Measurements from ENCODE around the gene CNTROB.

The CNTROB gene

DNA sequence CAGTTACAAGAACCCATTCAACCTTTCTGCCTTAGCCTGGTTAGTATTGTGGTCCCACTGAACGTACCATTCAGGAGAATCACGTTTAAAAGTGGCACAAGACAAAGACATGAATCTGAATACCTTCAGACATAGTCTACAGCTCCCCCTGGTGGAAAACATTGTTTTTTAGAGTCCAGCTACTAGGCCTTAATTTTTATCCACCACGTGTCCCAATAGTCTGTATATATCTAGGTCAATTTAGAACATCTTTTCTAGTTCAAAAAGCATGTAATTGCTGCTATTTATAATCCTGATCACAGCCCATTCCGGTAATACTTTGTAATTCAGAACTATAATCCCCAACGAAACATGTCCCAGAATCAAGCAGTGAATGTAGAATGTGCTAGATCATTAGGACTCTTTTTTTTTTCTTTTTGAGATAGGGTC, 56.8 kb downstream of the CNTROB start (continued):
- TF ChIP-seq, protein P1, sequence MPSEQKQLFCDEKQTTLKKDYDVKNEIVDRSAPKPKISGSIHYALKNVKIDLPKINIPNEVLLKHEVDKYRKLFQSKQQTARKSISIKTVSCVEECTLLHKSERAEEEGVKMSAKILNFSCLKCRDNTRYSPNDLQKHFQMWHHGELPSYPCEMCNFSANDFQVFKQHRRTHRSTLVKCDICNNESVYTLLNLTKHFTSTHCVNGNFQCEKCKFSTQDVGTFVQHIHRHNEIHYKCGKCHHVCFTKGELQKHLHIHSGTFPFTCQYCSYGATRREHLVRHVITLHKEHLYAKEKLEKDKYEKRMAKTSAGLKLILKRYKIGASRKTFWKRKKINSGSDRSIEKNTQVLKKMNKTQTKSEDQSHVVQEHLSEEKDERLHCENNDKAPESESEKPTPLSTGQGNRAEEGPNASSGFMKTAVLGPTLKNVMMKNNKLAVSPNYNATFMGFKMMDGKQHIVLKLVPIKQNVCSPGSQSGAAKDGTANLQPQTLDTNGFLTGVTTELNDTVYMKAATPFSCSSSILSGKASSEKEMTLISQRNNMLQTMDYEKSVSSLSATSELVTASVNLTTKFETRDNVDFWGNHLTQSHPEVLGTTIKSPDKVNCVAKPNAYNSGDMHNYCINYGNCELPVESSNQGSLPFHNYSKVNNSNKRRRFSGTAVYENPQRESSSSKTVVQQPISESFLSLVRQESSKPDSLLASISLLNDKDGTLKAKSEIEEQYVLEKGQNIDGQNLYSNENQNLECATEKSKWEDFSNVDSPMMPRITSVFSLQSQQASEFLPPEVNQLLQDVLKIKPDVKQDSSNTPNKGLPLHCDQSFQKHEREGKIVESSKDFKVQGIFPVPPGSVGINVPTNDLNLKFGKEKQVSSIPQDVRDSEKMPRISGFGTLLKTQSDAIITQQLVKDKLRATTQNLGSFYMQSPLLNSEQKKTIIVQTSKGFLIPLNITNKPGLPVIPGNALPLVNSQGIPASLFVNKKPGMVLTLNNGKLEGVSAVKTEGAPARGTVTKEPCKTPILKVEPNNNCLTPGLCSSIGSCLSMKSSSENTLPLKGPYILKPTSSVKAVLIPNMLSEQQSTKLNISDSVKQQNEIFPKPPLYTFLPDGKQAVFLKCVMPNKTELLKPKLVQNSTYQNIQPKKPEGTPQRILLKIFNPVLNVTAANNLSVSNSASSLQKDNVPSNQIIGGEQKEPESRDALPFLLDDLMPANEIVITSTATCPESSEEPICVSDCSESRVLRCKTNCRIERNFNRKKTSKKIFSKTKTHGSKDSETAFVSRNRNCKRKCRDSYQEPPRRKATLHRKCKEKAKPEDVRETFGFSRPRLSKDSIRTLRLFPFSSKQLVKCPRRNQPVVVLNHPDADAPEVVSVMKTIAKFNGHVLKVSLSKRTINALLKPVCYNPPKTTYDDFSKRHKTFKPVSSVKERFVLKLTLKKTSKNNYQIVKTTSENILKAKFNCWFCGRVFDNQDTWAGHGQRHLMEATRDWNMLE (tag by site-specific recombination; conservative IDR thresholded peaks at IDR 0.05; ENCODE audit: low read depth): no peak
- TF ChIP-seq ZFP69B (tag by site-specific recombination; IDR thresholded peaks at IDR 0.05) (peak; percentile 49; the same call in 1 of the 2 replicates), ZNF529 (tag by site-specific recombination; IDR thresholded peaks at IDR 0.05; ENCODE audit: insufficient replicate concordance) (no peak), FEZF1 (tag by site-specific recombination; IDR thresholded peaks at IDR 0.05) (no peak), ZNF558 (tag by site-specific recombination; IDR thresholded peaks at IDR 0.05) (peak; percentile 29; the same call in 1 of the 2 replicates), ZNF624 (tag by site-specific recombination; IDR thresholded peaks at IDR 0.05) (no peak), ZBTB21 (tag by site-specific recombination; IDR thresholded peaks at IDR 0.05) (no peak), ZSCAN16 (tag by site-specific recombination; IDR thresholded peaks at IDR 0.05) (no peak), ZBTB48 (tag by site-specific recombination; IDR thresholded peaks at IDR 0.05) (no peak), ZNF571 (tag by site-specific recombination; IDR thresholded peaks at IDR 0.05) (no peak), ZFP3 (tag by site-specific recombination; IDR thresholded peaks at IDR 0.05; ENCODE audit: low read depth) (0 out of 2 replicates have a peak, but pooled peaks have one; percentile 23), ZNF138 (tag by site-specific recombination; IDR thresholded peaks at IDR 0.05; ENCODE audit: borderline replicate concordance) (no peak), MEIS1 (CRISPR knock-in tag; IDR thresholded peaks at IDR 0.05; ENCODE audit: borderline replicate concordance) (no peak), ZNF2 (tag by site-specific recombination; IDR thresholded peaks at IDR 0.05) (peak; percentile 85; the same call in 1 of the 2 replicates)
- TF ChIP-seq, protein P2, sequence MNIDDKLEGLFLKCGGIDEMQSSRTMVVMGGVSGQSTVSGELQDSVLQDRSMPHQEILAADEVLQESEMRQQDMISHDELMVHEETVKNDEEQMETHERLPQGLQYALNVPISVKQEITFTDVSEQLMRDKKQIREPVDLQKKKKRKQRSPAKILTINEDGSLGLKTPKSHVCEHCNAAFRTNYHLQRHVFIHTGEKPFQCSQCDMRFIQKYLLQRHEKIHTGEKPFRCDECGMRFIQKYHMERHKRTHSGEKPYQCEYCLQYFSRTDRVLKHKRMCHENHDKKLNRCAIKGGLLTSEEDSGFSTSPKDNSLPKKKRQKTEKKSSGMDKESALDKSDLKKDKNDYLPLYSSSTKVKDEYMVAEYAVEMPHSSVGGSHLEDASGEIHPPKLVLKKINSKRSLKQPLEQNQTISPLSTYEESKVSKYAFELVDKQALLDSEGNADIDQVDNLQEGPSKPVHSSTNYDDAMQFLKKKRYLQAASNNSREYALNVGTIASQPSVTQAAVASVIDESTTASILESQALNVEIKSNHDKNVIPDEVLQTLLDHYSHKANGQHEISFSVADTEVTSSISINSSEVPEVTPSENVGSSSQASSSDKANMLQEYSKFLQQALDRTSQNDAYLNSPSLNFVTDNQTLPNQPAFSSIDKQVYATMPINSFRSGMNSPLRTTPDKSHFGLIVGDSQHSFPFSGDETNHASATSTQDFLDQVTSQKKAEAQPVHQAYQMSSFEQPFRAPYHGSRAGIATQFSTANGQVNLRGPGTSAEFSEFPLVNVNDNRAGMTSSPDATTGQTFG (tag by site-specific recombination; IDR thresholded peaks at IDR 0.05; ENCODE audit: borderline replicate concordance): no peak
- TF ChIP-seq, protein P3, sequence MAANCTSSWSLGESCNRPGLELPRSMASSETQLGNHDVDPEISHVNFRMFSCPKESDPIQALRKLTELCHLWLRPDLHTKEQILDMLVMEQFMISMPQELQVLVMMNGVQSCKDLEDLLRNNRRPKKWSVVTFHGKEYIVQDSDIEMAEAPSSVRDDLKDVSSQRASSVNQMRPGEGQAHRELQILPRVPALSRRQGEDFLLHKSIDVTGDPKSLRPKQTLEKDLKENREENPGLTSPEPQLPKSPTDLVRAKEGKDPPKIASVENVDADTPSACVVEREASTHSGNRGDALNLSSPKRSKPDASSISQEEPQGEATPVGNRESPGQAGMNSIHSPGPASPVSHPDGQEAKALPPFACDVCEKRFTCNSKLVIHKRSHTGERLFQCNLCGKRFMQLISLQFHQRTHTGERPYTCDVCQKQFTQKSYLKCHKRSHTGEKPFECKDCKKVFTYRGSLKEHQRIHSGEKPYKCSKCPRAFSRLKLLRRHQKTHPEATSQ (tag by site-specific recombination; IDR thresholded peaks at IDR 0.05): no peak
- TF ChIP-seq, protein P4, sequence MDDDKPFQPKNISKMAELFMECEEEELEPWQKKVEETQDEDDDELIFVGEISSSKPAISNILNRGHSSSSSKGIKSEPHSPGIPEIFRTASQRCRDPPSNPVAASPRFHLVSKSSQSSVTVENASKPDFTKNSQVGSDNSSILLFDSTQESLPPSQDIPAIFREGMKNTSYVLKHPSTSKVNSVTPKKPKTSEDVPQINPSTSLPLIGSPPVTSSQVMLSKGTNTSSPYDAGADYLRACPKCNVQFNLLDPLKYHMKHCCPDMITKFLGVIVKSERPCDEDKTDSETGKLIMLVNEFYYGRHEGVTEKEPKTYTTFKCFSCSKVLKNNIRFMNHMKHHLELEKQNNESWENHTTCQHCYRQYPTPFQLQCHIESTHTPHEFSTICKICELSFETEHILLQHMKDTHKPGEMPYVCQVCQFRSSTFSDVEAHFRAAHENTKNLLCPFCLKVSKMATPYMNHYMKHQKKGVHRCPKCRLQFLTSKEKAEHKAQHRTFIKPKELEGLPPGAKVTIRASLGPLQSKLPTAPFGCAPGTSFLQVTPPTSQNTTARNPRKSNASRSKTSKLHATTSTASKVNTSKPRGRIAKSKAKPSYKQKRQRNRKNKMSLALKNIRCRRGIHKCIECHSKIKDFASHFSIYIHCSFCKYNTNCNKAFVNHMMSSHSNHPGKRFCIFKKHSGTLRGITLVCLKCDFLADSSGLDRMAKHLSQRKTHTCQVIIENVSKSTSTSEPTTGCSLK (tag by site-specific recombination; IDR thresholded peaks at IDR 0.05): no peak
- TF ChIP-seq, protein P5, sequence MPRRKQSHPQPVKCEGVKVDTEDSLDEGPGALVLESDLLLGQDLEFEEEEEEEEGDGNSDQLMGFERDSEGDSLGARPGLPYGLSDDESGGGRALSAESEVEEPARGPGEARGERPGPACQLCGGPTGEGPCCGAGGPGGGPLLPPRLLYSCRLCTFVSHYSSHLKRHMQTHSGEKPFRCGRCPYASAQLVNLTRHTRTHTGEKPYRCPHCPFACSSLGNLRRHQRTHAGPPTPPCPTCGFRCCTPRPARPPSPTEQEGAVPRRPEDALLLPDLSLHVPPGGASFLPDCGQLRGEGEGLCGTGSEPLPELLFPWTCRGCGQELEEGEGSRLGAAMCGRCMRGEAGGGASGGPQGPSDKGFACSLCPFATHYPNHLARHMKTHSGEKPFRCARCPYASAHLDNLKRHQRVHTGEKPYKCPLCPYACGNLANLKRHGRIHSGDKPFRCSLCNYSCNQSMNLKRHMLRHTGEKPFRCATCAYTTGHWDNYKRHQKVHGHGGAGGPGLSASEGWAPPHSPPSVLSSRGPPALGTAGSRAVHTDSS (tag by site-specific recombination; IDR thresholded peaks at IDR 0.05): no peak
- TF ChIP-seq, protein P6, sequence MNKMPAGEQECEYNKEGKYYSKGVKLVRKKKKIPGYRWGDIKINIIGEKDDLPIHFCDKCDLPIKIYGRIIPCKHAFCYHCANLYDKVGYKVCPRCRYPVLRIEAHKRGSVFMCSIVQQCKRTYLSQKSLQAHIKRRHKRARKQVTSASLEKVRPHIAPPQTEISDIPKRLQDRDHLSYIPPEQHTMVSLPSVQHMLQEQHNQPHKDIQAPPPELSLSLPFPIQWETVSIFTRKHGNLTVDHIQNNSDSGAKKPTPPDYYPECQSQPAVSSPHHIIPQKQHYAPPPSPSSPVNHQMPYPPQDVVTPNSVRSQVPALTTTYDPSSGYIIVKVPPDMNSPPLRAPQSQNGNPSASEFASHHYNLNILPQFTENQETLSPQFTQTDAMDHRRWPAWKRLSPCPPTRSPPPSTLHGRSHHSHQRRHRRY (tag by site-specific recombination; IDR thresholded peaks at IDR 0.05): no peak
- TF ChIP-seq, protein P7, sequence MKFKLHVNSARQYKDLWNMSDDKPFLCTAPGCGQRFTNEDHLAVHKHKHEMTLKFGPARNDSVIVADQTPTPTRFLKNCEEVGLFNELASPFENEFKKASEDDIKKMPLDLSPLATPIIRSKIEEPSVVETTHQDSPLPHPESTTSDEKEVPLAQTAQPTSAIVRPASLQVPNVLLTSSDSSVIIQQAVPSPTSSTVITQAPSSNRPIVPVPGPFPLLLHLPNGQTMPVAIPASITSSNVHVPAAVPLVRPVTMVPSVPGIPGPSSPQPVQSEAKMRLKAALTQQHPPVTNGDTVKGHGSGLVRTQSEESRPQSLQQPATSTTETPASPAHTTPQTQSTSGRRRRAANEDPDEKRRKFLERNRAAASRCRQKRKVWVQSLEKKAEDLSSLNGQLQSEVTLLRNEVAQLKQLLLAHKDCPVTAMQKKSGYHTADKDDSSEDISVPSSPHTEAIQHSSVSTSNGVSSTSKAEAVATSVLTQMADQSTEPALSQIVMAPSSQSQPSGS (tag by site-specific recombination; IDR thresholded peaks at IDR 0.05; ENCODE audit: low read depth): no peak
- TF ChIP-seq, protein P8, sequence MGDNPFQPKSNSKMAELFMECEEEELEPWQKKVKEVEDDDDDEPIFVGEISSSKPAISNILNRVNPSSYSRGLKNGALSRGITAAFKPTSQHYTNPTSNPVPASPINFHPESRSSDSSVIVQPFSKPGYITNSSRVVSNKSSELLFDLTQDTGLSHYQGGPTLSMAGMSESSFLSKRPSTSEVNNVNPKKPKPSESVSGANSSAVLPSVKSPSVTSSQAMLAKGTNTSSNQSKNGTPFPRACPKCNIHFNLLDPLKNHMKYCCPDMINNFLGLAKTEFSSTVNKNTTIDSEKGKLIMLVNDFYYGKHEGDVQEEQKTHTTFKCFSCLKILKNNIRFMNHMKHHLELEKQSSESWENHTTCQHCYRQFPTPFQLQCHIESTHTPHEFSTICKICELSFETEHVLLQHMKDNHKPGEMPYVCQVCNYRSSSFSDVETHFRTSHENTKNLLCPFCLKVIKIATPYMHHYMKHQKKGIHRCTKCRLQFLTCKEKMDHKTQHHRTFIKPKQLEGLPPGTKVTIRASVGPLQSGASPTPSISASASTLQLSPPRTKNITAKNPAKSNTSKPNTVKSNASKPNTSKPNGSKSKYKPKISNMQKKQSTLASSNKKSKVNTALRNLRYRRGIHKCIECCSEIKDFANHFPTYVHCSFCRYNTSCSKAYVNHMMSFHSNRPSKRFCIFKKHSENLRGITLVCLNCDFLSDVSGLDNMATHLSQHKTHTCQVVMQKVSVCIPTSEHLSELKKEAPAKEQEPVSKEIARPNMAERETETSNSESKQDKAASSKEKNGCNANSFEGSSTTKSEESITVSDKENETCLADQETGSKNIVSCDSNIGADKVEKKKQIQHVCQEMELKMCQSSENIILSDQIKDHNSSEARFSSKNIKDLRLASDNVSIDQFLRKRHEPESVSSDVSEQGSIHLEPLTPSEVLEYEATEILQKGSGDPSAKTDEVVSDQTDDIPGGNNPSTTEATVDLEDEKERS (tag by site-specific recombination; IDR thresholded peaks at IDR 0.05): no peak

All from HEK293 (cell line).